AG08396 (cell line): ENCODE measurements around the gene BIN1.

Experiments
- DNase-seq: peaks from one replicate; pipeline ENCODE4 v3.0.0; 2012; ENCODE audit warnings: low spot score, mixed read lengths

The BIN1 gene

GRCh38 chr2:127090281-127091120, 16.5 kb downstream of the BIN1 start:
- no peak for DNase-seq

- DNase-seq, result no peak
Measured at GRCh38 chr2:127089478-127090235, 17.3 kb downstream of the BIN1 start.

GRCh38 chr2:127088706-127089105, 18.2 kb downstream of the BIN1 start:
- DNase-seq, result no peak

- DNase-seq, result no peak
Measured at GRCh38 chr2:127087791-127088495, 19.0 kb downstream of the BIN1 start.

- peak; percentile 64 for DNase-seq
Measured at GRCh38 chr2:127086990-127087790, 19.8 kb downstream of the BIN1 start.

- no peak for DNase-seq
Measured at GRCh38 chr2:127085317-127085681, 21.7 kb downstream of the BIN1 start.

GRCh38 chr2:127084611-127085316, 22.2 kb downstream of the BIN1 start:
- no peak for DNase-seq

GRCh38 chr2:127083819-127084503, 23.0 kb downstream of the BIN1 start:
- peak; percentile 94 for DNase-seq

GRCh38 chr2:127082974-127083373, 24.0 kb downstream of the BIN1 start:
- no peak for DNase-seq

- DNase-seq, result no peak
Measured at GRCh38 chr2:127081826-127082633, 24.9 kb downstream of the BIN1 start.

GRCh38 chr2:127080938-127081755, 25.8 kb downstream of the BIN1 start:
- DNase-seq, result no peak

- DNase-seq, result no peak
Measured at GRCh38 chr2:127080226-127080937, 26.6 kb downstream of the BIN1 start.

GRCh38 chr2:127079358-127079920, 27.5 kb downstream of the BIN1 start:
- DNase-seq, result no peak

- no peak for DNase-seq
Measured at GRCh38 chr2:127078666-127079270, 28.2 kb downstream of the BIN1 start.

GRCh38 chr2:127078028-127078427, 28.9 kb downstream of the BIN1 start:
- DNase-seq, result no peak

GRCh38 chr2:127076924-127077323, 30.0 kb downstream of the BIN1 start:
- DNase-seq, result no peak

GRCh38 chr2:127076290-127076689, 30.7 kb downstream of the BIN1 start:
- no peak for DNase-seq
